NCI-H748 (cell line): ENCODE data around the gene CCDC71.

ENCODE experiments used
- DNase-seq: peaks from one replicate; lab custom pipeline; 2025; ENCODE audit not compliant: unreplicated experiment; lab: John Stamatoyannopoulos, UW

The CCDC71 gene

GRCh38 chr3:49165771-49166751 lies at the start of gene CCDC71:
TSS of gene CCDC71 (minus strand) at chr3:49166331. CDS start at chr3:49164208, 2,123 bp downstream.
- peak; percentile 74 for DNase-seq

- no peak for DNase-seq
Observed at GRCh38 chr3:49213998-49214397, 47.9 kb upstream of the CCDC71 start.

- no peak for DNase-seq
Observed at GRCh38 chr3:49213541-49213943, 47.4 kb upstream of the CCDC71 start.

- no peak for DNase-seq
Observed at GRCh38 chr3:49199900-49200281, 33.8 kb upstream of the CCDC71 start.

- DNase-seq, result no peak
Observed at GRCh38 chr3:49199239-49199899, 33.2 kb upstream of the CCDC71 start.

- no peak for DNase-seq
Observed at GRCh38 chr3:49198611-49199230, 32.6 kb upstream of the CCDC71 start.

GRCh38 chr3:49198161-49198560 lies 32.0 kb upstream of the CCDC71 start:
- DNase-seq, result no peak

GRCh38 chr3:49191741-49192140 lies 25.6 kb upstream of the CCDC71 start:
- no peak for DNase-seq

- DNase-seq, result no peak
Observed at GRCh38 chr3:49183873-49184272, 17.7 kb upstream of the CCDC71 start.

GRCh38 chr3:49182682-49183081 lies 16.6 kb upstream of the CCDC71 start:
- no peak for DNase-seq

GRCh38 chr3:49181351-49181750 lies 15.2 kb upstream of the CCDC71 start:
- DNase-seq, result no peak

- no peak for DNase-seq
Observed at GRCh38 chr3:49180116-49180515, 14.0 kb upstream of the CCDC71 start.

- DNase-seq, result no peak
Observed at GRCh38 chr3:49177073-49177472, 10.9 kb upstream of the CCDC71 start.

GRCh38 chr3:49175530-49175929 lies 9.4 kb upstream of the CCDC71 start:
- DNase-seq, result no peak

GRCh38 chr3:49174397-49174985 lies 8.4 kb upstream of the CCDC71 start:
- DNase-seq, result no peak

- peak; percentile 72 for DNase-seq
Observed at GRCh38 chr3:49173792-49174170, 7.7 kb upstream of the CCDC71 start.

GRCh38 chr3:49173116-49173791 lies 7.1 kb upstream of the CCDC71 start:
- DNase-seq, result peak; percentile 80

GRCh38 chr3:49172551-49173041 lies 6.5 kb upstream of the CCDC71 start:
- DNase-seq, result no peak

GRCh38 chr3:49171775-49172500 lies 5.8 kb upstream of the CCDC71 start:
- DNase-seq, result no peak
